NCI-H345 treated with DMSO at 0.1 percent for 48 hours (cell line): ENCODE results near the gene KRT15.

ENCODE experiments used
- DNase-seq: peaks from one replicate; lab custom pipeline; 2025; ENCODE audit not compliant: unreplicated experiment; lab: John Stamatoyannopoulos, UW

KRT15 gene

DNA sequence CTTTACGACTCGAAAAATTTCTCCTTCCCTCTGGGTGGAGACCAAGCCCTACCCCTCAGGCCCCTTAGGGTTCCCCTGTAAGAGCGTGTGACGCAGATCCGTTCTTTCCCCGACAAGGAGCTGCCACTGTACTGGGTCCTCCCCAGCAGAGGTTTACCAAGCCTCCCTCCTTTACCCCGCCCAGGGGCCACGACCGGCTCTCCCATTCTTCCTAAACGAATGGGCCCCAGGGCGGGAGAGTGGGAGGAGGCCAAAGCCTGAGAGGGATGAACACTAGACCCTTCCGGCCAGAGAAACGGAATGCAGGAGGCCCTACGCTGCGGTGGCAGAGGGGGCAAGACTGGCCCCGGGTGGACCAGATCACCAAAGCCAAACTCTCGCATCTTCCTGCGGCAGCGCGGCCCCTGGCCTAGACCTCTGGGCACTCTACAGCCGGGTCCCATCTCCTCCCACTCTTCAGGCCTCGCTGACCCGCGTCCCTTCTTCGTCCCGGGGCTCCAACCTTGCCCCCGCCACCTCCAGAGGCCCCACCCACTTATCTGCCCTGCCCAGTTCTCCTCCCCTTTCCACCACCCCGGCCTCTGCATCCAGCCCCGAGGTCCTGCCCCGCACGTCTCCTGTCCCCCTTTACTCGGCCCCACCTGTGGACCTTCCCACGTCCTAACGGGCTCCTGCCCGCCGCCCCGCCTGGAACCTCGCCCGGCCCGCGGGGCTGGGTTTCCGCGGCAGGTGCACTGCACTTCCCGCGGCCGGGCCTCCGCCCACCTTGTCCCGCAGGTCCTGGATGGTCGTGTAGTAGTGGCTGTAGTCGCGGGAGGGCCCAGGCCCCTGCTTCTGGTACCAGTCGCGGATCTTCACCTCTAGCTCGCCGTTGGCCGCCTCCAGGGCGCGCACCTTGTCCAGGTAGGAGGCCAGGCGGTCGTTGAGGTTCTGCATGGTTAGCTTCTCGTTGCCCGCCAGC lies 8.7 kb upstream of the KRT15 start:
- DNase-seq, result no peak

DNA sequence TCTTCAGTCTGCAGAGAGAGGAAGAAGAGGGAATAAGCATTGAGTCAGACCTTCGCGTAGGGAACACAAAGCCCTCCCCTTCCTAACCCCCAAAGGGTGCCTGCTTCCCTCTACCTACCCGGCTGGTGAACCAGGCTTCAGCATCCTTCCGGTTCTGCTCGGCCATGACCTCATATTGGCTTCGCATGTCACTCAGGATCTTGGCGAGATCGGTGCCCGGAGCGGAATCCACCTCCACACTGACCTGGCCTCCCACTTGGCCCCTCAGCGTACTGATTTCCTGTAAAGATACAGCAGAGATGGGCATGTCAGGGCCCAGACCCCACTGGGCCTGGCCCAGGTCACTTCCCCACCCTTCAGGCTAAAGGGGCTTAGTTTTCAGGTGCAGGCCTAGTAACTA lies 5.6 kb upstream of the KRT15 start:
- DNase-seq, result no peak

DNA sequence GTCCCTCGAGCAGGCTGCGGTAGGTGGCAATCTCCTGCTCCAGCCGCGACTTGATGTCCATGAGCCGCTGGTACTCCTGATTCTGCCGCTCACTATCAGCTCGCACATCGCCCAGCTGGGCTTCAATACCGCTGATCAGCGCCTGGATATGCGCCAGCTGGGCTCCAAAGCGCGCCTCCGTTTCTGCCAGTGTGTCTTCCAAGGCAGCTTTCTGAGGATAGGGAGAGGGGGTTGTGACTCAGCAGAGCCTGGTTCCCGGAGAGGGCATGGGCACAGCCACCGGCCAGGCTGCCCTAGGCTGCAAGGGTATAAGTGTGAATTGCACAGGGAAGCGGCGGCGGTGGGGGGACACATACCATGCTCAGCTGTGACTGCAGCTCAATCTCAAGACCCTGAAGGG lies 5.1 kb upstream of the KRT15 start:
- no peak for DNase-seq

DNA sequence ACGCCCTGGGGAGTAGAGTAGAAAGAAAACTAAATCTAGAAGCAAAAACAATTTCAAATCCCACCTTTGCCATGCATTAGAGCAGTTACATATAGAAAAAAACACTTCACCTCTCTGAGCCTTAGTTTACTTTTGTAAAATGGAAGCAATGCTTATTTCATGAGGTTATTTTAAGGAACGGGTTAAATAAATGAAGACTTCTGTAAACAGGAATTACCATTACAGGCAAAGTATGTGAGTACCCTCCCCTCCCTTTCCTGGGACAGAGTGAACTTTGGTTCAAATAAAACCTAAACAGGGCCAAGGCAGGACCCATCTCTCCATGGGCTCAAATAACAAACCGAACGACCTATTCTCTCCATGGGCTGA lies 4.5 kb upstream of the KRT15 start:
- DNase-seq, result no peak

DNA sequence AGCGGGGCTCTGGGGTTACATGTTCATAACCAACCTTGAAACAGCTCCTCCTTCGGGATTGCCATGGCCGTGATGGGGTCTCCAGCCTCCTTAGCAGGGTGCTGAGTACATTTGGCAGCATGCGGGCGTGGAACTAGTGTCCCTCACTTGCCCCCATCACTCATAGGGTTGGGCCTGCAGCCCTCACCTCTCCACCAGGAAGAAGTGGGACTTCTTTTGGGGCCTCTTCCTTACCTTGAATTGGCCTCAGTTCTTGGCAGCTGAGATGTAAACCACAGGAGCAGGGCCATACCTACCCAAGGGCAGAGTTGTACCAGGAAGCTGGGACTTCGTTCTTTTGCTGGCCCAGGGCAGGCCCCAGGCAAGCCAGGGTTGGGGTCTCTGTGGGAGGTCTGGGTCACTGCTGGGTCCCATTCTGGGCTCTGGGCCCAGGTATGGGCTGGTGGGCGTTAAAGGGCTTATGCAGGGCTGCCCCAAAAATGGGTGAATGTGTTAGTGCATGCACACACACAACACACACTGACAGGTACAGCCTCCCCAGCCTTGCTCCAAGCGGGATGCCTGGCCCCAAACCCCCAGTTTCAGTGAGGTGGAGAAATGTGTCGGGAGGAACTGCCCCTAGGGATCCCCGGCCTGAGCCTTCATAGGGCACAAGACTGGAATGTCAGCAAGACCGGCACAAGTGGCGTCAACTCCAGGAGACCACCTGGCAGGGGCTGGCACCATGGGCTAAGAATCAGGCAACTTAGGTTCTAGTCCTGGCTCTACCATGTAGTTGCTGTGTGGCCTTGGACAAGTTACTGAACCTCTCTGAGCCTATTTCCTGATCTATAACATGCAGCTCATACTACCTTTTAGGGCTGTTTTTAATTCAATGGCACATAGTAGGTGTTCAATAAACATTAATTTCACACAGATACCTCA lies 3.9 kb upstream of the KRT15 start:
- DNase-seq, result no peak

DNA sequence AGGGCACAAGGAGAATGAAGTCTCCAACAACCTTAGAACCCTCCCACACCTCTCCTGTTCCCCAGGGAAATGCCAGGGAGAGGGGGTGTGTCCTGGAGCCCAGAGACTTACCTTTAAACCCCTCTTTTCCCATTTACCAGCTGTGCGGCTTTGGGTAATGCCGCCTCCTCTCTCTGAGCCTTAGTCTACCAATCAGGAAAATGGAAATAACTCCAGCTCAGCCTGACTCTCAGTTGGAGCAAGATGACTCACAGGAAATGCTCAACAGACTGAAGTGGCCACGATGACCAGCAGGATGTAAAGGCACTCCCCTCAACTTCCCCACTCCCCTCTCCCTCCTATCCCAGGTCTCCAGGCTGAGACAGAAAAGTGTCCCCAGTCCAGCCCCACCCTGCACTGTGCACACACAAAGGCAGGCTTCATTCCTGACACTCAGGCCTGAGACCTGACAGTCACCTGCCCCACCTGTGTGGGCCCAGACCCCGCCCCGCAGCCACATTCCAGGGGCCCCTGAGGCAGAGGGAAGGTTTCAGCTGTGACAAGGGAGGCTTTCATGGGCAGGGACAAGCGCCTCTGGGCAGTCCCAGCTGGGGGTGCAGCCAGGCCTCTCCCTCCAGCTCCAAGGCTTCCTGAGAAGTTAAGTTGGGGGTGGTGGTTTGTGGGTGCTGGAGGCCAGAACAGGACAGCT lies 3.0 kb upstream of the KRT15 start:
- DNase-seq, result no peak

DNA sequence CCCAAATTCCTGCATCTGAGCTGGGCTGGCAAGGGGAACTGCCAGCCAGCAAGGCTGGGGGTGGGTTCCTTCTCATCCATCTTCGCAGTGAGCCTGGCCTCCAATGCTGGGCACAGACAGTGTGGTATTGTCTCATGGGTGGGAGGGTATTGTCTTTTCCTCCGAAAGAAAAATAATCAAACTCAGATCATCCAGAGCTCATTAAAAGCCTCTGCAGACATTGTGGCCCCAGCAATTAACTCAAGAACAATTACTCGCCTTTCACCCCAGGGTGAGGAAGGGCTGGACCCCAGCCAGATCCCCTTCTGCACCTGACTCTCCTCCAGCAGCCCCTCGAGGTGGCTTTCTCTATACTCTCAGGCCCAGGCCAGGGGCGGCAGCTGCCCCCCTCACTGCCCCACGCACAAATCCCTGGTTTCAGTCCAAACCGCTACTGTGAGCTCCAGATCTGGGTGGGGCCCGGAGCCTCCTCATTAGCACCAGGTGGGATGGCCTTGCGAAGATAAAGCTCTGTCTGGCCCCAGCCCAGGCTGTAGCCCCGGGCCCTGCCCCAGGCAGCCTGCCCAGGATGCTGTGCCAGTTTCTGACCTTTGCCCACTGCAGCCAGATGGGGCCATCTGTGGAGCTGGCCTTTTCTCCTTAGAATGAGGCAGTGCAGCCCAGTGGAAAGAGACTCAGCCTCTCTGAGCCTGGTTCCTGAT lies 2.3 kb upstream of the KRT15 start:
- no peak for DNase-seq

DNA sequence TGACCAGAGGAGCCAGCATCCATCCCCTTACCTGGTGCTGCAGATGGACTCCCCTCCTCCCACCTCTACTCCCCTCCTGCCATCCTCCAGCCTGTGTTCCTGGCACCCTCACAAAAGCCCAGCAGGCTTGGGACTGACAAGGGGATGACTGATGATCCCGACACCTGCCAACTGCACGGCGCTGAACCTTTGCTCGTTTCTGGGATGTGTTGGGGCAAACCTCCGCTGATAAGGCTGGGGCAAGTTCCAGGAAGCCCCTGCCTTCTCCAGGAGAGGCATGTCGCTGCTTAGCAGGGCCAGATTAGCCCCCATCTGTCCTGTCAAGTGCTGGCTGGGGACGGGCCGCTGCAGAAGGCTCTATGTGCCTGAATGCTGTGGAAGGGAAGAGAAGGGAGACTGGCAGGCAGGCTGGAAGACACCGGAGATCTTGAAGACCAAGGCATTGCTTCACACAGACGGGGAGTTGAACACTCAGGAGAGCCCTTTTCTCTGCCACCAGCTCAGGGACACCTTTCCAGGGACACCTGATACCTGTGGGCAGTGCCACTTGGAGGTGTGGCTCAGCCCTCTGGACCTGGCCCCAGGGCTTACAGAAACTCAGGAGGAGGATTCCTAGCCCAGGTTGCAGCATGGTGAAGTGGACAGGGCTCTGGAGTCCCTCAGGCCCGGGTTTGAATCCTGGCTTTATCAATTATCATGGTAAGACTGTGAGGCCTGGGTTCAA lies 973 bp upstream of the KRT15 start:
- DNase-seq, result peak; percentile 69

DNA sequence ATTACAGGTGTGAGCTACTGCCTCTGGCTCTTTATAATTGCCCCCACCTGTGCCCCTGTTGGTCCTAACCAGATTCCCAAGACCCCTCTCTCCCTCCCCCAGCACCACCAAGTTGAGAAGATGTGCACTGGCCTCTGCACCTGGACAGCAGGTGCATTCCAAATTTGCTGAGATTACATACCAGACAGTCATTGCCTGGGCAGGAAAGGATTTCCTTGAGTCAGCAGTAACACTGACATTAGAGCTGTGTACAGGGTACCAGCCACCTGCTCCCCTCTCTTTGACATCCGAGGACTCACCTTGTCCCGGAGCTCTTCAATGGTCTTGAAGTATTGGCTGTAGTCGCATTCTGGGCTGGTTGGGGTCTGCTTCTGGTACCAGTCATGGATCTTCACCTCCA lies 659 bp downstream of the KRT15 start:
- DNase-seq, result no peak

DNA sequence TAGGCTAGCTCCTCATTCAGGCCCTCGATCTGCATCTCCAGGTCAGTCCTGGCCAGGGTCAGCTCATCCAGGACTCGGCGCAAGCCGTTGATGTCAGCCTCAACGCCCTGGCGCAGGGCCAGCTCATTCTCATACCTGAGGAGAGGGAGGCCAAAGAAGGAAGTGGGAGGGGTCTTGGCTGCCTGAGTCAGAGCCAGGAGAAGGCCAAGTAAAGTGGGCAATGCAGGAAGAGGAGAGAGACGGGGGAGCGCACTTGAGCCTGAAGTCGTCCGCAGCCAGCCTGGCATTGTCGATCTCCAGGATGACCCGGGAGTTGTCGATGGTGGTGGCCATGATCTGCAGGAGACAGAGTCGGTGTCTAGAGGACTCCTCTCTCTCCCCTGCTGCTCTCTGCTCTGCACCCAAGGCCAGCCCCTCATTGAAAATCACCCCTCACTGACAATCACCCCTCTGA lies 1.8 kb downstream of the KRT15 start:
- no peak for DNase-seq

DNA sequence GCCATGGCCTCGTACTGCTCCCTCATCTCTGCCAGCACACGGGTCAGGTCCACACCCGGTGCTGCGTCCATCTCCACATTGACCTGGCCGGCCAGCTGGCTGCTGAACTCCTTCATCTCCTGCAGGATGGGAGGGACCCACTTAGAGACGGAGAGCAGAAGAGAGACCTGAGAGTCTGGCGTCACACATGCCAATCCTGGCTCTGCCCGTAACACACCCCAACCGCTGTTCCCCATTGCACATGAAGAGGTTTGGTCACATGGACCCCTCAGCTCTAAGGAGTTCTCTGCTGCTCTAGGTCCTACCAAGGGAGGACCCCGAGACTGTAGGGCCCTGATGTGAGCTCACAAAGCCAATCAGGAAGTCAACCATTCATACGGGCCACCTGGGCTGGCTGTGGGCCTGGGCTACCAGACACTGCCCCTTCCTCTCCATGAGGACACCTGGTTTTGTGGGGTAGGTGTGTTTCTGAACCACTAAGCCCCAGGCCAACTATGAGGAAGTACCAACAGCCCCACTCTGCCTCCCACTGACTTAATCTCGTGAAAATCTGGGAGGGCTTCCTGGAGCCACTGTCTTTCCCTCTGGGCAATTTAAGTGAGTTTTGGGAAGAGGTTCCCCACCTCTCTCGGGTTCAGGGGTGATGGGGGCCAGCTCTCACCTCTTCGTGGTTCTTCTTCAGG lies 2.4 kb downstream of the KRT15 start:
- DNase-seq, result no peak

DNA sequence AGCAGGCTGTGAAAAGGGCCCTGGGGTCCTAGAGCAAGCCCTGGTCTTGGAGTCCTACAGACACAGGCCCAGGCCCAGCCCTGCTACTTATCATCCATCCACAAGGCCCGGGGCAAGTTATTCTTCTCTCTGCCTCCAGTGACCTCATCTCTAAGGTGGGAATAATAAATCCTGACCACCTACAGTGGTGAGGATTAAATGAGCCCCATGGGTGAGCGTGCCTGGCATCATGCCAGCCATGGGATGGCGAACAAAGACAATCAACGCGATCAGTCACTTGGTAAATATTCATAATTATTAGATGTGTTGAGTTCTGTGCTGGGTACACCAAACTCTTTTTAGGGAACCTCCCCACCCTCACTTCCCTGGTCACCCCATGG lies 5.5 kb downstream of the KRT15 start:
- no peak for DNase-seq

DNA sequence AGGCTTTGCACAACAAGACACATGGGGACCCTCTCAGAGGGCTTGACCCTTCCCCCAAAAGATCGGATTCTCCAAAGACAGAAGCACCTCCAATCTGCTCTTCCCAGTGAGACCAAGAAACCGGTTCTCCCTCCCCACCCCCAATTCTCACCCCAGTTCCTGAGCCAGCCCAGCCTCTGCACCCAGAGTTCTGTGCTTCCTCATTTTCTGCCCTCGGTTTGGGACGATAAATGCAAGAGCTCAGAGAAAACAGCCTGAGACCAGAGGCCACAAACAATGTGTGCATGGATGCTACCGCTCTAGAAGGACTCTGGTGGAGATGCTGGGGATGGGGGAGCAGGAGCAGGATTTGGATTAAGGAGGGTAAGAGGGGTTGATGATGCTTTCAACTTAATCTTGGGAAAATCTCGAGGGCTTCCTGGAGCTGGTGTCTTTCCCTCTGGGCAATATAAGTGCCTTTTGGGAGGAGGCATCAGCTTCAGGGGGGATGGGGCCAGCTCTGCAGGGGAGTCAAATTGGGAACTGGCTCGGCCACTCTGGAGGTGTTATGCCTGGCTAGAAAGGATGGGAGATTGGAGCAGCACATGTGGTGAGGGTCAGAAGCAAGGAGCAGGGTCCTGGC lies 6.0 kb downstream of the KRT15 start:
- no peak for DNase-seq

DNA sequence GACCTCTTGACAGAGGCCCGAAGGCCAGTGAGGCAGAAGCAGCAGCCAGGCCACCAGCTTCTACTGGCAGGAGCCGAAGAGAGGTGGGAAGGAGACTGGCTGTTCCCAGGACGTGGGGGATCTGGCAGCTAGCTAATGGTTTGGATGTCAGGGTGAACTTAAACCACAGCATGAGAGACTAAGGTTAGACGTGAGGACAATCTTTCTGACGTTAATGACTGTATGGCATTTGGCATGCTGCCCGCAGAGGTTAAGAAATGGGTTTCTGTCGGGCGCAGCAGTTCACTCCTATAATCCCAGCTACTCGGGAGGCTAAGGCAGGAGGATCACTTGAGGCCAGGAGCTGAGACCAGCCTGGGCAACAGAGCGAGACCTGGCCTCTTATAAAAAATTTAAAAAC lies 7.0 kb downstream of the KRT15 start:
- DNase-seq, result no peak

DNA sequence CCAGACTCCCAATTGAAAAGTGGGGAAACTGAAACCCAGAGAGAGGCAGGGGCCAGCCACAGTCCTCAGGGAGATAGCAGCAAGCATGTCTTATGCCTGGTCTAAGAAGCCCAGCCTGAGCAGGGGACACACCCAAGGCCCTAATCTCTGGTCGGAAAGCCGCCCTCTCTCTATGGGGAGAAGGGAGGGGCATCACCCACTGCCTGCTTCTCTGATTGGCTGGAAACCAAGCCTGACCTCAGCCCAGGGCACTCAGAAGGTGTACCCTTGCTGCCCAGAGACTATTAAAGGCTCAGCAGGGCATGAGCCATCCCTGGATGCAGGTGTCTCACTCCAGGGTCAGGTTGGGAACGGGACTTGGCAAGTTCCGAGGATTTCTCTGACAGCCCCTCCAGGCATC lies 7.6 kb downstream of the KRT15 start:
- DNase-seq, result no peak

DNA sequence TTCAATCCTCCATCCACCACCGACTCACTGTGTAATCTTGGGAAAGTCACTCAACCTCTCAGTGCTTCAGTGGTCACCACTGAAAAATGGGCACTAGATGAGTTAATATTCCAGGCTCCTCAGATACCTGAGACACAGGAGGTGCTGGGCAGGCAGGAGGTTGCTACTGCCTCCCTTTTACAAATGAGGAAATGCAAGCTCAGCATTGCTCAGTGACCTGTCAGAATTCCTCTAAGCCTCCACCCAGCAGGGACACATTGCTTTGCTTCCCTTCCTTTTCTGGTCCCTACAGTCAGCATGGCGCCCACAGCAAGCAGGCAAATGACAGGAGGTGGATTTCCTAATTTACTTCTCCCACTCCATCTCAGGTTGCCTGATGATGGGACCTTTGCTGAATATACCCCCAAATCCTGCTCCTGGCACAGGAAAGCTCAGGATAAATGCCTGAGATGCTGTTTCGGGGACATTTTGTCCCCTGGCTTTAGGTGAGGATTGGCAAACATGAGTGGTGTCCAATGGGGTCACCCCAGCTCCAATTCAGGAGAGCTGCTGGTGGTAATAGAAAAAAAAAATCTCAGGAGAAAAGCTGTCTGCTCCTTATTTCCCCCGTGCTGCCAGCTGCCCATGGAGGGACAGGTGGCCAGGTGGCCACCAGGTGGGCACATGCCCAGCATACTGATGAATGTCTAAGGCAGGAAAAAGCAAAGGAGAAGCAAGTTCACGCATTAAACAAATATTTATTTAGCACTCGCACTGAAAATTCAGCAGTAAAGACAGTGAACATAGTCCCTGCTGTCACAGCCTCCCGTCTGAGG lies 8.2 kb downstream of the KRT15 start:
- DNase-seq, result no peak

DNA sequence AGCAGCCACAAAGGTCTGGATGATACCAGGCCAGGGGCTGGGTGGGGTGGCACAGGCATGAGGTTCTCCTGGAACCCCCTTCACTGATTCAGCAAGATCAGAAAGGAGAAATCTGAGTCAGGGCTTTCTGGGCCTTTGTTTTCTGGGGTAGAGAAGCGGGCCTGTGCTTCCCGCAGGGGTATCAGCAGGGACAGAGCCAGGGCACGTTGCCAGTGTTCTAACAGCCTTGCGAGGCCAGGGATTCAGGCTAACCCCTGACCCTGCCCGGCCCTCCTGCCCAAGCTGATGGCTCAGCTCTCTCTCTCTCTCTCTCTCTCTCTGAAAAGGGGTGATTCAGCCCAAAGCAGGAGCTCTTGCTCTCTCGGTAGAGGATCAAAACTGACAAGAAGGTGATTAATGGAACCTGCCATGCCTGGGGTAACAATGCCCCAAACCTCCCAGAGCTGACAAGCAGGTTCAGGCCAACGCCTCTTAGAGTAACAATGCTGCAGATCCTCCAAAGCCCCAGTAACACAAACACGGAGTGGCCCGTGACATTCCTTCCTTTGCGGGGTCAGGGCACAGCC lies 11.3 kb downstream of the KRT15 start:
- no peak for DNase-seq
